Measurements from ENCODE around the gene ARHGAP19. TPM values are rescaled to one million over a fixed set of nuclear protein-coding genes. Genes with fewer than 3 reads are reported as not detected.

The ARHGAP19 gene
- polyA plus RNA-seq, 3 donors, result 1.7 to 4.8 (median 2.4) TPM

- WGBS, 3 donors, result 79 to 85% (median 82%) methylated on average over 5 of the region's 5 CpGs
- no peak overlapping the region for H3K27ac ChIP-seq (ENCODE audit: low read depth, low read length)
These were observed 36.7 kb downstream of the ARHGAP19 start for GRCh38 chr10:97255512-97256293.

GRCh38 chr10:97254694-97255093 lies 37.7 kb downstream of the ARHGAP19 start:
- 95 to 98% (median 97%) methylated on average over 3 of the region's 3 CpGs for WGBS, 3 donors

GRCh38 chr10:97250952-97251351 lies 41.5 kb downstream of the ARHGAP19 start:
- WGBS, 3 donors, result 94 to 98% (median 97%) methylated on average over 1 of the region's 1 CpG
- H3K27ac ChIP-seq (ENCODE audit: low read depth, low read length), result no peak overlapping the region

More at GRCh38 chr10:97254694-97255093, 37.7 kb downstream of the ARHGAP19 start:
- H3K27ac ChIP-seq (ENCODE audit: low read depth, low read length), result no peak overlapping the region

GRCh38 chr10:97243836-97244235 lies 48.6 kb downstream of the ARHGAP19 start:
- 73 to 90% (median 88%) methylated on average over 5 of the region's 5 CpGs for WGBS, 3 donors
- no peak overlapping the region for H3K27ac ChIP-seq (ENCODE audit: low read depth, low read length)

- H3K27ac ChIP-seq (ENCODE audit: low read depth, low read length), result no peak overlapping the region
- 98 to 100% (median 99%) methylated on average over 5 of the region's 5 CpGs for WGBS, 3 donors
These were observed 53.6 kb downstream of the ARHGAP19 start for GRCh38 chr10:97238855-97239254.

GRCh38 chr10:97235353-97235752 lies 57.1 kb downstream of the ARHGAP19 start:
- H3K27ac ChIP-seq (ENCODE audit: low read depth, low read length), result no peak overlapping the region
- 93 to 98% (median 96%) methylated on average over 4 of the region's 4 CpGs for WGBS, 3 donors

GRCh38 chr10:97234400-97234799 lies 58.0 kb downstream of the ARHGAP19 start:
- WGBS, 3 donors, result 25 to 54% (median 52%) methylated on average over 1 of the region's 1 CpG

GRCh38 chr10:97230146-97230545 lies 62.3 kb downstream of the ARHGAP19 start:
- 95 to 100% (median 98%) methylated on average over 1 of the region's 1 CpG for WGBS, 3 donors
- no peak overlapping the region for H3K27ac ChIP-seq (ENCODE audit: low read depth, low read length)

More at GRCh38 chr10:97234400-97234799, 58.0 kb downstream of the ARHGAP19 start:
- no peak overlapping the region for H3K27ac ChIP-seq (ENCODE audit: low read depth, low read length)

- 90 to 96% (median 94%) methylated on average over 1 of the region's 1 CpG for WGBS, 3 donors
- no peak overlapping the region for H3K27ac ChIP-seq (ENCODE audit: low read depth, low read length)
These were observed 63.0 kb downstream of the ARHGAP19 start for GRCh38 chr10:97229322-97230015.

GRCh38 chr10:97228775-97229157 lies 63.7 kb downstream of the ARHGAP19 start:
- H3K27ac ChIP-seq (ENCODE audit: low read depth, low read length), result no peak overlapping the region
- WGBS, 3 donors, result 80 to 96% (median 95%) methylated on average over 1 of the region's 1 CpG

- no peak overlapping the region for H3K27ac ChIP-seq (ENCODE audit: low read depth, low read length)
- WGBS, 3 donors, result 43 to 87% (median 86%) methylated on average over 3 of the region's 3 CpGs
These were observed 64.2 kb downstream of the ARHGAP19 start for GRCh38 chr10:97228130-97228774.

GRCh38 chr10:97226398-97226797 lies 66.0 kb downstream of the ARHGAP19 start:
- H3K27ac ChIP-seq (ENCODE audit: low read depth, low read length), result no peak overlapping the region
- WGBS, 3 donors, result 74 to 90% (median 90%) methylated on average over 4 of the region's 4 CpGs

- H3K27ac ChIP-seq (ENCODE audit: low read depth, low read length), result no peak overlapping the region
- 55 to 86% (median 69%) methylated on average over 4 of the region's 4 CpGs for WGBS, 3 donors
These were observed 67.7 kb downstream of the ARHGAP19 start for GRCh38 chr10:97224483-97225435.

GRCh38 chr10:97222326-97222961 lies 70.0 kb downstream of the ARHGAP19 start:
- WGBS, 3 donors, result 83 to 94% (median 93%) methylated on average over 6 of the region's 6 CpGs
- no peak overlapping the region for H3K27ac ChIP-seq (ENCODE audit: low read depth, low read length)

GRCh38 chr10:97220355-97220754 lies 72.1 kb downstream of the ARHGAP19 start:
- H3K27ac ChIP-seq (ENCODE audit: low read depth, low read length), result no peak overlapping the region
- 84 to 92% (median 86%) methylated on average over 3 of the region's 3 CpGs for WGBS, 3 donors

- H3K27ac ChIP-seq (ENCODE audit: low read depth, low read length), result no peak overlapping the region
- 49 to 86% (median 52%) methylated on average over 3 of the region's 3 CpGs for WGBS, 3 donors
These were observed 75.1 kb downstream of the ARHGAP19 start for GRCh38 chr10:97217299-97217698.

GRCh38 chr10:97215619-97216260 lies 76.7 kb downstream of the ARHGAP19 start:
- WGBS, 3 donors, result 83 to 90% (median 85%) methylated on average over 15 of the region's 15 CpGs
- H3K27ac ChIP-seq (ENCODE audit: low read depth, low read length), result no peak overlapping the region

Measured in adipose tissue (tissue), 3 donors.